ENCODE data around the gene TXLNA.
A peak's percentile ranks its signal among the peaks of the same experiment; 100 is the strongest.
"Not testable (repeated sequence)": the region's sequence is repeated elsewhere in the genome, so short reads cannot be mapped to it uniquely, and the experiment has no call there.

The TXLNA gene

GRCh38 chr1:32150847-32151246 lies 28.6 kb upstream of the TXLNA start:
- no peak overlapping the region for H3K4me3 ChIP-seq (replicated peaks; ENCODE audit: low read depth, low read length)
- no peak for TF ChIP-seq CTCF (IDR thresholded peaks at IDR 0.05; ENCODE audit: low read length, missing control alignments)
- DNase-seq (ENCODE audit: low read depth) = no peak

DNA sequence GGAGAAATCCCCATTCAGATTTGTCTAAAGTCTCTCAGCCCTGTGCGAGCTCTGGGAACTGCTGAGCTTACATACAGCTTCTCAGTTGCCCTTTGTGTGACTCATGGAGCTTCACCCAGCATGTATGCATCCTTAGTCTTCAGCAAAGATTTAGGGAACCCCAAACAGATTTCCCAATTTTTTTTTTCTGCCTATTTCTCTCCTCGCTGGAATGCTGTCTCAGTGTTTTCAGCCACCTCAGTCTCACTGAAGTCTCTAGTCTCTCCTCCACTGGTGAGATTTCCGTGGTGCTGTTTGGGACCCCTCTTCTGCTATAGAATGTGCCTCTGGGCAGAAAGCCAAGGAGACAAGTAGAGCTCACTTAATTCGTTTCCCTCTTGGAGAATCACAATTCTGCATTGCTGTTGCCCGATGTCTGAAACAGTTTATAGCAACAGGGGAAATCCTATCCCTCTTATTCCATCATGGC lies 28.1 kb upstream of the TXLNA start:
- H3K4me3 ChIP-seq (replicated peaks; ENCODE audit: low read depth, low read length) = no peak overlapping the region
- TF ChIP-seq CTCF (IDR thresholded peaks at IDR 0.05; ENCODE audit: low read length, missing control alignments) = no peak
- peak; percentile 60 for DNase-seq (ENCODE audit: low read depth)

DNA sequence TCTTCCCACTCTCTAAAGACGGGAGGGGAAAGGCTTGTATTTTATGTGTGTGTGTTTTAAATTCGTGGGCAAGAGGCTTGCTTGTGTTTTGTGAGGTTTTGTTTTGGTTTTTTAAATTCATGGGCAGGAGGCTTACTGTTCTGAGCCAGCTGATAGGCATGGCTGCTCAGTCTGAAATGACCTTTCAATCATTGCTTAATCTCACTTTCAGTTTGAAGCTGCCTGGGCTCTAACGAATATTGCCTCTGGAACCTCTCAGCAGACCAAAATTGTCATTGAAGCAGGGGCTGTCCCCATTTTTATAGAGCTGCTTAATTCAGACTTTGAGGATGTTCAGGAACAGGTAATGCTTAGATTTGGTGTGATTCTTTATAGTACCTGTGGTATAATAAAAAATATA lies 20.3 kb upstream of the TXLNA start:
- no peak for DNase-seq (ENCODE audit: low read depth)
- TF ChIP-seq CTCF (IDR thresholded peaks at IDR 0.05; ENCODE audit: low read length, missing control alignments) = no peak
- H3K4me3 ChIP-seq (replicated peaks; ENCODE audit: low read depth, low read length) = no peak overlapping the region

- DNase-seq (ENCODE audit: low read depth) = no peak
- TF ChIP-seq CTCF (IDR thresholded peaks at IDR 0.05; ENCODE audit: low read length, missing control alignments) = no peak
These were observed 16.1 kb upstream of the TXLNA start for GRCh38 chr1:32163405-32163804.

GRCh38 chr1:32165633-32166032 lies 13.8 kb upstream of the TXLNA start:
- not testable (repeated sequence) for H3K4me3 ChIP-seq (replicated peaks; ENCODE audit: low read depth, low read length); DNase-seq (ENCODE audit: low read depth)

More at GRCh38 chr1:32163405-32163804, 16.1 kb upstream of the TXLNA start:
- no peak overlapping the region for H3K4me3 ChIP-seq (replicated peaks; ENCODE audit: low read depth, low read length)

DNA sequence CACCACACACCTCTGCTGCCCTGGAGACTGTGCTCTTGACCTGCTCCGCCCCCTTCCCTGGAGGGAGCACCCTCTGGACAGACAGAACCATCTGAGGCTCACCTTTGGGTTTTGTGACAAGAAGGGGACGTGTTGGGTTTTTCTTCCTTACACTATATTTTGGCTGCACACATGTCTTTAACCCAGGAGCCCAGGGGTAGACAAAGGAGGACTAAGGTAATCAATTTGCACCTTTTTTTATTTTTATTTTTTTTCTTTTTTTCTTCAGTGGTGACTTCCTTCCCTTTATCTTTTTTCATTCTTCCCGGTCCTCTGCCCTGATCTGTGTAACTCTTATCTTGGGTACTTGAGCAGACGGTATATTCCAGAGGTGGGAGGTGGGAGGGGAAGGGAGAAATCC lies 8.5 kb upstream of the TXLNA start:
- no peak overlapping the region for H3K4me3 ChIP-seq (replicated peaks; ENCODE audit: low read depth, low read length)
- DNase-seq (ENCODE audit: low read depth) = no peak
- no peak for TF ChIP-seq CTCF (IDR thresholded peaks at IDR 0.05; ENCODE audit: low read length, missing control alignments)

GRCh38 chr1:32172621-32173245 lies 6.7 kb upstream of the TXLNA start:
- H3K4me3 ChIP-seq (replicated peaks; ENCODE audit: low read depth, low read length) = no peak overlapping the region
- TF ChIP-seq CTCF (IDR thresholded peaks at IDR 0.05; ENCODE audit: low read length, missing control alignments) = no peak
- peak; percentile 55 for DNase-seq (ENCODE audit: low read depth)

Data from fibroblast of pulmonary artery (primary cell).